Activated CD4-positive, alpha-beta T cell treated with anti-CD3 and anti-CD28 coated beads, Interleukin-2, amount 50 U/mL, for 24 hours (primary cell): Measurements from ENCODE around the gene RGS3.
"Not testable (repeated sequence)": the region's sequence is repeated elsewhere in the genome, so short reads cannot be mapped to it uniquely, and the experiment has no call there.

Experiments
- DNase-seq, 2 donors: peaks; one replicate each; pipeline ENCODE4 v3.0.0-alpha.2; 2020; ENCODE audit warnings: low read depth in 1 of 2, low spot score in 1 of 2

The RGS3 gene

DNA sequence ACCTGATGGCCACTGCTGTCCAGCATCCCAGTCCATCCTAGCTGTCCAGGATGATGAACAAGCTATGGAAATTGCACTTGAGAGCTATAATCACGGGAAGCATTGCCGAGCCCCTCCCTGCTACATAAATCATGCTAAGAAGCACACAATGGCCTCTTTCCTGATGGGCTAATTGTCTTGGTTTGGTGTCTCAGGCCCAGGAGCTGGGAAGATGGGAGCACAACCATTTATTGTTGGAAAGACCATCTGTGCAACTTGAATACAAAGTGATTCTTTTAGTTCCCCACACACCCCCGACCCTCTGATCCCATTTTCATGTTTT is 80.4 kb downstream of the RGS3 start:
- DNase-seq, result no peak

DNA sequence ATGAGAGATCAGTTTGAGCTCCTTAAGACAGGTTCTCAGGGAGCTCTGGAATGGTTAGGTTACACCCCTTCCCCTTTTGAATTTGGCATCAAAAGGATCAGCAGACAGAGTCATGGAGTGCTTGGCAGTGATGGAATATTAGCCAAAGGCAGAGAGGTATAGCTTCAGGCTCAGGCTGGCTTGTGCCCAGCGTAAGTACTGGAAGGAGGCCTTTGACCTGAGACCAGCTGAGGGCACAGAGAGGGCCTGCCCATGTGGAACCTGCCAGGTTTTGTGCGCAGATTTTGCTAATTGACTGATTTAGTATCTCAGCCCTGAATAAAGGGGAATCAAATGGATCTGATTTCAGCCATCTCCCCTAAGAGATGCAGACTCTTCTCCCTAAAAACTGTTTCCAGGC is 81.5 kb downstream of the RGS3 start:
- no peak for DNase-seq

- no peak for DNase-seq
Measured at GRCh38 chr9:113546566-113546965, 83.0 kb downstream of the RGS3 start.

DNA sequence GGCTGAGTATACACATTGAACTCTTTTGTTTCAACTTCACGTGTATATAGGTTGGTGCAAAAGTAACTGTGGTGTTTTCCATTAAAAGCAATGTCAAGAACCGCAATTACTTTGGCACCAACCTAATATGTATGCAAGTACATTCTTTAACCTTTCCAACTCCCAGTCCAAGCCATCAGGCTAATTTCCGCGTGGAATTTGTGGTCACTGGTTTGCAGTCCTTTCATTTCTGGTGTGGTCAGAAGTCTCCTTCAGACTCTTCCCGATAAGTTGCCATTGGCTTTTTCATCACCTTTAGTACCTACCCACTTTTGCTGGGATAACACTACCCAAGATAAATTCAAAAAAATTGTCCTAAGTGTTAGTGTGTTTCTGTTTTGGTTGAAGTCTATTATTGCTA is 84.0 kb downstream of the RGS3 start:
- DNase-seq, result no peak

DNA sequence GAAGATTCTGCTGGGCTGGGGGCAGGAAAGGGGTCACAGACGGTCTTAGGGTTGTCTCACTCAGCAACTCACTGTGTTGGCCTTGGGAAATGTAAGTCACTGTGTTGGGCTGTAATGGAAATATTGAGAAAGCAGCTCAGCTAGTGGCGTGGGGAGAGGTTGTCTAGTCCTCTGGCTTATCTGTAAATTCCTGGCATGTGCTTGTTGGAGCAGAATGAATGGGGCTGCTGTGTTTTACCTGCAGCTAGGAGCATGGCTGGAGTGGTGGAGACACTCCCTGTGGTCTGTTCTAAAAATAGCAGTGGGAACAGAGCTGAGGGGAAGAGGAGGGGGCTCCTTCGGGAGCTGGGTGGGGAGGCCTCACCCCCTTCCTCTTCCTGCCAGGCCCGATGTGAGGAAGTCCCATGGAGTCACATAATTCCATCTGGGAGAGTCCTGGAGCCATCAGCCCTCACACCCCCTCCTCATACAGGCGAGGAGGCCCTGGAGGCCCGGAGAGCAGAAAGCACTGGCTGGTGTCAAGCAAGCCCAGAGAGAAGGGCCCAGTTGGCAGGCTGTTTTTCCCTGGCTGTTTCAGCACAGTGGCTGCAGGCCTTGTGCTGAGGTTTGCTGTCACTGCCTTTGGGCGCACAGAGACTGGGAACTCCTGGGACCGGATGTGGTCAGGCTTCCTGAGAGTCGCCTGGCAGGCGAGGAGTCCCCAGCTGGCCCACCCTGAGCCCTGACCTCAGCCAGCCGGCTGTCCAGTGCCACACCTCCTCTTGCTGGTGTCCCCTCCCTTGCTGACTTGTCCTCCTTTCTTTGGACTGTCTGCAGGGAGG is 84.9 kb downstream of the RGS3 start:
- DNase-seq, result peak; percentile 5 to 40

DNA sequence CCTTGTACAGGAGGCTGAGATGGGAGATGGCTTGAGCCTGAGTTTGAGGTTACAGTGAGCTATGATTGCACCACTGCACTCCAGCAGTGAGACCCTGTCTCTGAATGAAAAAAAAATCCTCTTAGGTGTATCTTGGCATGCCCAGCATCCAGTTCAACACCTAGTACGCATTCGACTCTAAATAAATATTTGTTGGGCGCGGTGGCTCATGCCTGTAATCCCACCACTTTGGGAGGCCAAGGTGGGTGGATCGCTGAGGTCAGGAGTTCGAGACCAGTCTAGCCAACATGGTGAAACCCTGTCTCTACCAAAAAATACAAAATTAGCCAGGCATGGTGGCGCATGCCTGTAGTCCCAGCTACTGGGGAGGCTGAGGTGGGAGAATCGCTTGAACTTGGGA is 86.4 kb downstream of the RGS3 start:
- DNase-seq, result not testable (repeated sequence)

DNA sequence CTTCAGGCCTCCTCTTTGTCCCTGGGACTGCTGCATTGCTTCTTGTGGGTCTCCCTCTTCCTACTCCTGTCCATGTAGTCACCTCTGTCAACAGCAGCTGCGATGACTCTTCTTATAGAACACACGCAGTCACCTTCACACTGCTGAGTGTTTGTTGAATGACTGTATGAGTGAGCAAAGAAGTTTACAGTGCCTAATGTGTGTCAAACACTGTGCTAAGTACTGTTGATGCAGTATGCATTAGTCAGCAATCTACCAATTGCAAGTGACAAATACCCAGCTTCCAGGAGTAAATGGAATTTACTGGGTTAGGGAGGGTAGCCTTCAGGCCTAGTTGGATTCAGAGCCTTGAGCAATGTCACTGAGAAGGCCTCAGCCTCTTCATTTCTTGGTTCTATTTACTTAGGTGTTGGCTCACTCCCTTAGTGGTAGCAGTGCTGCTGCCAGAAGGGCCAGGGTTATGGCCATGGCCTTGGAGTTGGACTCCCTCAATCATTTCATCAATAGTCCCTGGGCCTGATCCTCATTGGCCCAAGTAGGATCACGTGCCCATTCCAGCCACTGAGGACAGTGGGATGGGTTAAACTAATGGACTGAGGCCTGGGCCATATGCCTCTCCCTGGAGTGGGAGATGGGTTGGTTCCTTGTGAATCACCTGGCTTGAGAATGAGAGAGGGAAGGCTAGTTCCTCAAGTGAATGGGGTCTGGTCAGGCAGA is 93.5 kb downstream of the RGS3 start:
- no peak for DNase-seq

DNA sequence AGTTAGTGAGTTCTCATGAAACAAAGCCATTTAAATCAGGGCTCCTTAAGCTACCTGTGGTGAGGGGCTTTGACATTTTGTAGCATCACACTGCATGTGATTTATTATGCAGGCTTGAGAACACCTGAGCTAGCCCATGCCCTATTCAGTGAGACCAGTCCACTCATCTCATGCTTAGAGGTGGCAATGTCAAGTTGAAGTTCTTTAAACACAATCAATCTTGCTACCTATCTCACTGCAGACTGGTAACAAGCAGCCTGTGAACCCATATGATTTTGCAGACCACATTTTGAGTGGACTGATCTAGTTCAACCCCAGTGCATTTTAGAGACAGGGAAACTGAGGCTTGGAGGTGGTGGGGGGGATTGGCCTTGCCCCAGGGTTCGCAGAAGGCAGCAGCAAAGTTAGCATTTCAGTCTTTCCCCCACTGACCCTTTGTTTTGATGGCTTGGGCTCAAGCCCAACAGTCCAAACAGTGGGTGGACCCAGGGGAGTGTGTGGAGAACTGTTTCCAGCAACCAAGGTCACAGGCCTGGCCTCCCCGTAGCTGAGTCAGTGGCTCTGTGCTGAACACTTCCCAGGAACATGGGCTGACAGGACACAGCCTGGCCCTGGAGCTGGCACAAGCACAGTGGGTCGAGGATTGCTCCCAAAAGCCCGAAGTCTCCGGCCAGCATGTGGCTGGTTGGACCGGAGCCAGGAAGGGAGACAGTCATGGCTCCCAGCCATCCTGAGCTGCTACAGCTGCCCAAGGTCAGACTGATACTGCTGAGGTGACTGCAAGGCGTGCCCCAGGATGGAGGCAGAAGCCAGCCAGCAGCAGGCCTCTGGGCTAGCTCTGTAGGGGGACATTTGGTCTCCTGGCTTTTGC is 95.3 kb downstream of the RGS3 start:
- DNase-seq, result no peak

DNA sequence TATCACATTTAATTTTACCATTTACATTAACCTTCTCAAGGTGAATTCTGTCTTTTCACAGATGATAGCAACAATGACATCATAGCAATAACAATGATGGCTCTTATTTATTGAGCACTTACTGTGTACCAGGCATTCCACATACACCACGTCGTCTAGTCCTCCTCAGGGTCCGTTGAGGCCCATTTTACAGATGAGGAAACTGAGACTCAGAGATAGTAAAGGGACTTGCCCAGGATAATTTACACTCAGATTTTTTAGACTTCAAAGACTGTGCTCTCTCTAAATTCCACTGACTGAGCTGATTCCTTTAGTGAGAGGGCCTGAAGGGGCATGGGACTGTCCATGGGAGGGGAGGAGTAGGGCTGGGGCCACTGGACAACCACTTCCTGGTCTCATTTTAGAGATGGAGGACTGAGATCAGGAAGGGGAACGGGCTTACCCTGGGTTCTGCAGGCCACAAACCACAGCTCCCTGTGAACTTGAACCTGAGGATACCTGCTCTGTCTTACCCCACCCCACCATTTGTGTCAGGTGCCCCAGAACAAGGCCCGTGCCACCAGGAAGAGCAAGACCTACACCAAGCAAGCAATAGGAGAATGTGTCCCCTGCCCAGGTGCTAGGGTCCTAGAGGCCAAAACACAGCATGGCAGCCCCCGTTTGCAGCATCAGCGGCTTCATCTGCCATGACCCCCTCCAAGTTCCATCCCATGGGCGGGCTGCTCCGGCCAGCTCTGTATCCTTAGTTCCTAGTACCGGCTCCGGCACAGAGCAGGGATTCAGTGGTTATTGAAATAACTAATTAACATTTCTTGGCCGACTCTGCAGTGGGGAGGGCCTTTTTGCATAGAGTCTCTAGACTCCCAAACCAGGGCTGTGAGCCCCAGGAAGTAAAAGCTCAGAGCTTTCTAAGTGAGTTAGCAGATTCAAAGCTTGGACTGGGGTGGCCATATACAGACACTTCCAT is 96.6 kb downstream of the RGS3 start:
- DNase-seq, result no peak

- DNase-seq, result no peak
Measured at GRCh38 chr9:113562653-113563381, 99.3 kb downstream of the RGS3 start.

- DNase-seq, result no peak
Measured at GRCh38 chr9:113563826-113564497, 100.4 kb downstream of the RGS3 start.

DNA sequence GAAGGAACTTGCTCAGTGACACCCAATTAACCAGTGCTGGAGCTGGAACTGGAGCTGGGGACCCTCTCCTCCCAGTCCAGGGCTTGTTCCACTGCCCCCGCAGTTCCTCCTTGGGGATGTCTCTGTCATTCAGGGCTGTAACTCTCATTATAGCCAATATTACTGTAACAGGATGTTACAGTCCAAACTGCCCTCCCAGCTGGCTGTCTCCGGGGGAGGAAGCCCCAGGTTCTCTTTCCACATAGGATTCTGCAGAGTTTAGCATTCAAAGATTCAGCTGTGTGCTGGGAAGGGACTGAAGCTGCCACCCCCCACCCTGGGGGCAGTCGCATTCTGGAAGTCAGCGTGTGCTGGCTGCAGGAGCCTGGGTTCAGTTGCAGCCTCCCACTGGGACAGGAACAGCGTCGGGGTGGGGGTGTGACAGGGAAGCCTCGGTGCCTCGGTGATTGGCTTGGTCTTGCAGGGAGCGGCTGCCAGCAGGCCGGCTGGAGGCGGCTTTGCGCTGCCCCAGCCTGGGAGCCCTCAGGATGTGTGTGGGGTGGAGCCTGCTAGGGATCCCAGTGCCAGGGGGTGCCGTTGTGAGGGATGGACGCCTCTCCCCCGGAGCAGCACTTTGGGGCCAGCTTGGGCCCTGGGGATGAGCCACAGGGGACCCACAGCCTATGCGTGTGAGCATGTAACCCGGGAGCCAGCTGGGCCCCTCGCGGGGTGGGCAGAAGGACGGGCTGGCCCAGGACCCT is 101.1 kb downstream of the RGS3 start:
- DNase-seq, result no peak

DNA sequence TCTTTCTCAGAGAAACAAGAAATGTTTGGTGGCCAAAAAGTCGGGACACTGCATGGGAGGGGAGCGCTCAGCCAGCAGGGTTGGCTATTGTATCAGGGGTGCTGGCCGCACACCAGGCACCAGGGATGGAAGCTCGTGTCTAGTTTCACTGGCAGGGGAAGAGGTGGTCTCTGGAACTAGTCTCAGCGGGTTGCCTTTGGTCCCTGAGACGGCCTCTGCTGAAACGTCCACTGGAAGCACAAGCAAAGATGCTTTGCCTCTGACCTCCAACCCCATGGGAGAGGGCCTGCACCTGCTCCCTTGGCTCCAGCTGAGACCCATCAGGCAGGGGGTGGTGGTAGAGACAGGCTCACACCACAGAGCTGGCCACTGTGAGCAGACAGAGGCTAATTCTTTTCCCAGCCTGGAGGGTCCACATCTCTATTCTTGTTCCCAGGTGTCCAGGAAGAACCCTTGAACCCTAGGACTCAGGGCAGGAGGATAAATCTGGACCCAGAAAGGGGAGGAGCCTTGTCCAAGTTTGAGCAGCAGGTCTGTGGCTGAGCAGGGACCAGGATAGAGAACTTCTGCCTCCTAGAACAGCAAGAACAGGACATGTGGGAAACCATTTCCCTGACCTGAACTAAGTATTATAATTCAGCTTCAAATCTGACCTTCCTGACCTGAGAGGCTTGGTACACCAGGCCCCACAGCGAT is 102.6 kb downstream of the RGS3 start:
- no peak for DNase-seq

DNA sequence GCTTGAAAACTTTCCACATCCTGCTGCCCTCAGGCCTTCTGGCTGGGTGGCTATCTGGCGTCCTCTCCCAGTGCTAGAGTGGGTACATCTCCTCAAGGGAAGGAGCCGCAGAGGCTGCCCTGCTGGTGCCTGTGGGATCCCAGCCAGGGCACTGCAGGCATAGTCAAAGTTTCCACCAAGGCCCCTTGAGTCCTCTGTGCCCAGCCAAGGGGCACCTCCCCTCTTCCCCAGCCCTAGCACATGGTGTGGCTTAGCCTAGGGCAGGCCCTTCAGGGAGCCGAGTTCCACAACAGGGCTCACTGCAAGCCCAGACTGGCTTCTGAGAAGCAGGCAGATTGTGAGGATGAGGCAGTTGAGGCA is 103.2 kb downstream of the RGS3 start:
- DNase-seq, result no peak

DNA sequence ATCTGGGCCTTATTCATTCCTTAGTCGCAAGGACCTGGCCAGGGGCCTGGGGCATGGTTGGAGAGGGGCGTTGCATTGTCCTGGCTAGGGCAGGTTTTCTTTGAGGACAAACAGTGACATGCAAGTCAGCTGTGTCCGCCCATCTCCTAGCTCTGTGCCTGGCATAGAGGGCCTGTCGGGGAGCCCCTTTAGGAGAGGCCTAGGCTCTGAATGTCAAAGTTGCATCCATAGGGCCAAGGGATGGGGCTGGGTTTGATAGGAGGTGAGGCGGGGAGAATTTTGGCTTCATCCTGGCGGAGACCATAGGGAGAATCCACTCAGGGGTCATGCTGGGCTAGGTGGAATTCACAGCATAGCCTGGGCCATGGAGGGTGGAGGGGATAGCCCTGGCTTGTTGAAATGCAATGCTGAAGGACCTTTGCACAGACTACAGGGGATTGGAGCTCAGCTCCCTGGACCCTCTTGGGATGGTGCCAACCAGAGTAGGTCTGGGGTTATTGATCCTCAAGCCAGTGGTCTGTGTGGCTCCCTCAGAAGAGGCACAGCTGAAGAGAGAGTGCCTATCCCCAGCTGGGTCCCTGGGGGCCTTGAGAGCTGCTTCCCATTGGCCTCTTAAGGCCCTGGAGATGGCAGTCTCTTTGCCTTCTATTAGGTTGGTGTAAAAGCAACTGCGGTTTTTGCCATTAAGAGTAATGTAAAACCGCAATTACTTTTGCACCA is 104.0 kb downstream of the RGS3 start:
- no peak for DNase-seq

- DNase-seq, result no peak
Measured at GRCh38 chr9:113568081-113568435, 104.5 kb downstream of the RGS3 start.

GRCh38 chr9:113568571-113569321 is 105.2 kb downstream of the RGS3 start:
- DNase-seq, result no peak
